Measurements from ENCODE around the gene AMOTL1.

DNA sequence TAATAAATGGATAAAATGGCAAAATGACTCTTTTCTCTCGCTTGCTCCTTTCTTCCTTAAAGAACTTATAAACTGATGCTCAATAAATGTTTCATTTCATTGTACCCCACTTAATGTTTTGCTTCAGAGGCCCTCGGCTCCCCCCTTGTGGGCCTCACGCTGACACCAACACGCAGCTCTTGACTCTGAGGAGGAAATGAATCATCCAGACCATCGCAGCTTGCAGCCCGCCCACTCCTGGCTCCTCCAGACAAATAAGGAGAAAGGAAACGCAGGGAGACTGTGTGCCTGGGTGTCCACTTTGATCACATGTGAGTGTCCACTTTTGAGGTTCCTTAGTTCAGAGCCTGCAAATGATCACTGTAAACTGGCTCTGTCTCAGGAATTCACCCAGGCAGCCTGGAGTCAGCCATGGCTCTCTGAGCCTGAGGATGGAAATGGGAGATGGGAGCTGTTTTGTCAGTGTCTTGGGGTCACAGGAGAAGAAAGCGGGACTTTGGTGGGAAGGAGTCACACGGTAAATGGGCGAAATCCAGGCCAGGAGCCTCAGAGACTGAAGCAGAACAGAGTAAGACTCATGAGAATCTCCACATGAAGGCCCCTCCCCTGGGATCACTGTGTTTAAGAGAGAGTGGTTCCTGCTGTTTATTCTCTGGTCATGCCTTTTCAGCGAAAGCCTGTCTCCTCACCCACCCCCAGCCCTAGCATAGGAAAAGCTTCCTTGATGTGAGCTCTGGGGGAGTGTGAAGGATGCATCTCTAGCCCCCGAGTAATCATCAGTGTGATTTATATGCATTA lies 108.7 kb downstream of the AMOTL1 start:
- TF ChIP-seq POLR2A (IDR thresholded peaks at IDR 0.05; ENCODE audit: low read depth, low read length) (no peak), EZH2 (IDR thresholded peaks at IDR 0.05; ENCODE audit: borderline replicate concordance, low read depth, low read length, severe bottlenecking) (no peak), POLR2AphosphoS5 (IDR thresholded peaks at IDR 0.05; ENCODE audit: insufficient read depth, low read depth, low read length) (peak; percentile 36), GATA2 (IDR thresholded peaks at IDR 0.05; ENCODE audit: insufficient read depth, insufficient read length, low read depth, low read length) (no peak)
- TF ChIP-seq, protein P1, sequence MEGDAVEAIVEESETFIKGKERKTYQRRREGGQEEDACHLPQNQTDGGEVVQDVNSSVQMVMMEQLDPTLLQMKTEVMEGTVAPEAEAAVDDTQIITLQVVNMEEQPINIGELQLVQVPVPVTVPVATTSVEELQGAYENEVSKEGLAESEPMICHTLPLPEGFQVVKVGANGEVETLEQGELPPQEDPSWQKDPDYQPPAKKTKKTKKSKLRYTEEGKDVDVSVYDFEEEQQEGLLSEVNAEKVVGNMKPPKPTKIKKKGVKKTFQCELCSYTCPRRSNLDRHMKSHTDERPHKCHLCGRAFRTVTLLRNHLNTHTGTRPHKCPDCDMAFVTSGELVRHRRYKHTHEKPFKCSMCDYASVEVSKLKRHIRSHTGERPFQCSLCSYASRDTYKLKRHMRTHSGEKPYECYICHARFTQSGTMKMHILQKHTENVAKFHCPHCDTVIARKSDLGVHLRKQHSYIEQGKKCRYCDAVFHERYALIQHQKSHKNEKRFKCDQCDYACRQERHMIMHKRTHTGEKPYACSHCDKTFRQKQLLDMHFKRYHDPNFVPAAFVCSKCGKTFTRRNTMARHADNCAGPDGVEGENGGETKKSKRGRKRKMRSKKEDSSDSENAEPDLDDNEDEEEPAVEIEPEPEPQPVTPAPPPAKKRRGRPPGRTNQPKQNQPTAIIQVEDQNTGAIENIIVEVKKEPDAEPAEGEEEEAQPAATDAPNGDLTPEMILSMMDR (IDR thresholded peaks at IDR 0.05; ENCODE audit: extremely low read depth in 1 of 2, insufficient read depth in 1 of 2, low read depth in 1 of 2, low read length in 2 of 2), result peak; percentile 28 to 32
- TF ChIP-seq, protein P2, sequence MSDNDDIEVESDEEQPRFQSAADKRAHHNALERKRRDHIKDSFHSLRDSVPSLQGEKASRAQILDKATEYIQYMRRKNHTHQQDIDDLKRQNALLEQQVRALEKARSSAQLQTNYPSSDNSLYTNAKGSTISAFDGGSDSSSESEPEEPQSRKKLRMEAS (IDR thresholded peaks at IDR 0.05; ENCODE audit: insufficient read depth, insufficient read length), result peak; percentile 30

All from endothelial cell of umbilical vein (primary cell).